ENCODE measurements around the gene MESP2.

MESP2 gene

GRCh38 chr15:89813381-89814111 lies 37.4 kb downstream of the MESP2 start:
- TF ChIP-seq CTCF (IDR thresholded peaks at IDR 0.05; ENCODE audit: insufficient read depth, low read depth, low read length, missing control alignments) = no peak
- no peak for DNase-seq (ENCODE audit: low read depth)
- no peak overlapping the region for H3K4me3 ChIP-seq (ENCODE audit: low read depth, low read length)

GRCh38 chr15:89814112-89814742 lies 38.1 kb downstream of the MESP2 start:
- no peak for DNase-seq (ENCODE audit: low read depth)
- no peak for TF ChIP-seq CTCF (IDR thresholded peaks at IDR 0.05; ENCODE audit: insufficient read depth, low read depth, low read length, missing control alignments)
- H3K4me3 ChIP-seq (ENCODE audit: low read depth, low read length) = no peak overlapping the region

- no peak overlapping the region for H3K4me3 ChIP-seq (ENCODE audit: low read depth, low read length)
- DNase-seq (ENCODE audit: low read depth) = no peak
These were observed 39.6 kb downstream of the MESP2 start for GRCh38 chr15:89815769-89816168.

GRCh38 chr15:89817701-89818280 lies 41.7 kb downstream of the MESP2 start:
- H3K4me3 ChIP-seq (ENCODE audit: low read depth, low read length) = no peak overlapping the region
- TF ChIP-seq CTCF (IDR thresholded peaks at IDR 0.05; ENCODE audit: insufficient read depth, low read depth, low read length, missing control alignments) = no peak
- DNase-seq (ENCODE audit: low read depth) = no peak

More at GRCh38 chr15:89815769-89816168, 39.6 kb downstream of the MESP2 start:
- no peak for TF ChIP-seq CTCF (IDR thresholded peaks at IDR 0.05; ENCODE audit: insufficient read depth, low read depth, low read length, missing control alignments)

- no peak for DNase-seq (ENCODE audit: low read depth)
- no peak for TF ChIP-seq CTCF (IDR thresholded peaks at IDR 0.05; ENCODE audit: insufficient read depth, low read depth, low read length, missing control alignments)
- H3K4me3 ChIP-seq (ENCODE audit: low read depth, low read length) = no peak overlapping the region
These were observed 42.2 kb downstream of the MESP2 start for GRCh38 chr15:89818287-89818686.

GRCh38 chr15:89820666-89821611 lies 44.8 kb downstream of the MESP2 start:
- no peak for DNase-seq (ENCODE audit: low read depth)
- no peak overlapping the region for H3K4me3 ChIP-seq (ENCODE audit: low read depth, low read length)
- no peak for TF ChIP-seq CTCF (IDR thresholded peaks at IDR 0.05; ENCODE audit: insufficient read depth, low read depth, low read length, missing control alignments)
